Fibroblast of mammary gland (primary cell): Measurements from ENCODE around the gene PSMG2.

Source experiments
- DNase-seq: peaks from one replicate; pipeline ENCODE4 v3.0.0-alpha.2; 2010; ENCODE audit warnings: low read depth
- H3K4me3 ChIP-seq: 2 replicates; pipeline ENCODE4 v1.5.1; 2011; ENCODE audit warnings: low read depth, mild to moderate bottlenecking, low read length, moderate library complexity; ENCODE audit not compliant: control insufficient read depth
- TF ChIP-seq, protein P1 (sequence below): conservative IDR thresholded peaks from 2 replicates; pipeline ENCODE4 v1.5.1; 2011; ENCODE audit warnings: low read depth, low read length, inconsistent platforms; ENCODE audit not compliant: control insufficient read depth, insufficient read depth

Gene PSMG2

DNA sequence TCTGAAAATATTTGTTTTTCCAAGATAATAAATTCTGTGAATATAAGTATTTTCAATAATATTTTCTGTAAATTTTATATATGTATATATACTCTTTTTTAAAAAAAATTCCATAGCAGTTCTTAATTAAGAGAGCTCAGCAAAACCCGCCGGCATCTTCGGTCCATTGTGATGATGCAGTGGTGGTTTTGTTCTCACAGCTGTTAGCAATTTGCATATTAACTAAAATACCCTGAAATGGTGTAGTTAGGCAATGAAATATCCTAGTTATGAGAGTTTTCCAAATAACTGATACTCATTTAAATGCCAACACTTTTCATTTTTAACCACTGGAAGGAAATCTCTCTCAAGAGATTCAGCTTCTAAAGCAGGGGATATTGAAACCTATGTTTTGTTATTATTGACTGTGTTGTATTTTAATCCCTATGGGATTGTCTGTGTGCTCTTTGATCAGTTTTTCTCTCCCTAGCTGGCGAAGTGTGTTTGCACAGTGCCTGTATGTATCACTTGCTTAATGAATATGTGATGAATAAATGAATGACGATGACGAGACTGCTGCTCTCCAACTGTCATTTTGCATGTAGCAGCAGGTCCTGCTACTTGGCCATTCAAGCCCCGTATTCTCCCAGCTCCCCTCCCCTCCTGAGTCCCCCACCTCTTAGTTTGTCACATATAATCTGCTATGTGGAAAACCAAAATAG lies 42.4 kb downstream of the PSMG2 start:
- TF ChIP-seq, protein P1, sequence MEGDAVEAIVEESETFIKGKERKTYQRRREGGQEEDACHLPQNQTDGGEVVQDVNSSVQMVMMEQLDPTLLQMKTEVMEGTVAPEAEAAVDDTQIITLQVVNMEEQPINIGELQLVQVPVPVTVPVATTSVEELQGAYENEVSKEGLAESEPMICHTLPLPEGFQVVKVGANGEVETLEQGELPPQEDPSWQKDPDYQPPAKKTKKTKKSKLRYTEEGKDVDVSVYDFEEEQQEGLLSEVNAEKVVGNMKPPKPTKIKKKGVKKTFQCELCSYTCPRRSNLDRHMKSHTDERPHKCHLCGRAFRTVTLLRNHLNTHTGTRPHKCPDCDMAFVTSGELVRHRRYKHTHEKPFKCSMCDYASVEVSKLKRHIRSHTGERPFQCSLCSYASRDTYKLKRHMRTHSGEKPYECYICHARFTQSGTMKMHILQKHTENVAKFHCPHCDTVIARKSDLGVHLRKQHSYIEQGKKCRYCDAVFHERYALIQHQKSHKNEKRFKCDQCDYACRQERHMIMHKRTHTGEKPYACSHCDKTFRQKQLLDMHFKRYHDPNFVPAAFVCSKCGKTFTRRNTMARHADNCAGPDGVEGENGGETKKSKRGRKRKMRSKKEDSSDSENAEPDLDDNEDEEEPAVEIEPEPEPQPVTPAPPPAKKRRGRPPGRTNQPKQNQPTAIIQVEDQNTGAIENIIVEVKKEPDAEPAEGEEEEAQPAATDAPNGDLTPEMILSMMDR = no peak
- peak; percentile 11 for DNase-seq
- H3K4me3 ChIP-seq = no peak overlapping the region

DNA sequence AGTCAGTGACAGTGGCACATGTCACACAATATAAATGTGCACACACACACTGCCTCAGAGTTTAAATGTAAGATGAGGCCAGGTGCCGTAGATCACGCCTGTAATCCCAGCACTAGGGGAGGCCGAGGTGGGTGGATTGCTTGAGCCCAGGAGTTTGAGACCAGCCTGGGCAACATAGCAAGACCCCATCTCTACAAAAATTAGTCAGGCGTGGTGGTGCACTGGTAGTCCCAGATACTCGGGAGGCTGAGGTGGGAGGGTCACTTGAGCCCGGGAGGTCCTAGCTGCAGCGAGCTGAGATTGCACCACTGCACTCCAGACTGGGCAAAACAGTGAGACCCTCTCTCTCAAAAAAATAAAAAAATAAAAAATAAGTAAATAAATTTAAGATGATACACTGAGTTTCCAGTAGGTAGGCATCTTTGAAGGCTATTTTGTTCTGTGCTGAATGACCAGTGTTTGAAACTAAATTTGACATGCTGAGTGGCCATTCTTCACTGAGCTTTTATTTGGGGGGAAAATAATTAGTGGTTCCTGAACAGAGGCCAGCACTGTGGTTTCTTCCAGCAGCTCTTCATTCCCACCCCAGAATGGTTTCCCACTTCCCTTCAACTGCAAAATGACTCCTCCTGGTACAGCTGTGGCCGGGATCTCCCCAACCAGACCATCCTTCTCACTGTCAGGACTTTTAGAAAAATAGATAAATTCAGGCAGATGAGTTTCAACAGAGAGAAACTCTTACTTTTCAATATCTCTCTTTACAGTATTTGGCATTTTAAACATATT lies 44.9 kb downstream of the PSMG2 start:
- no peak for DNase-seq
- TF ChIP-seq, protein P1 = no peak

DNA sequence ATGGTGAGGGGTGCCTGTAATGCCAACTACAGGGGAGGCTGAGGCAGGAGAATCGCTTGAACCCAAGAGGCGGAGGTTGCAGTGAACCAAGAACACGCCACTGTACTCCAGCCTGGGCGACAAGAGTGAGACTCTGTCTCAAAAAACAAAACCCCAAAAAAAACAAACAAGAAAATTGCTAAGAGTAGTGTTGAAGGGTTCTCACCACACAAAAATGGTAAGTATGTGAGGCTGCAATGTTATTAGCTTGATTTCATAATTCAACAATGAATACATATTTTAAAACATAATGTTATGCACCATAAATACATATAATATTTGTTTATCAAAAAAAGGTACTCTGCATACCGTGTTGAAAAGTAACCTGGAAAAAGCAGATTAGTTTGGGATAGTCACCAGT lies 45.8 kb downstream of the PSMG2 start:
- no peak for DNase-seq
- no peak overlapping the region for H3K4me3 ChIP-seq
- TF ChIP-seq, protein P1 = no peak

More for the DNA sequence above, 44.9 kb downstream of the PSMG2 start:
- H3K4me3 ChIP-seq = no peak overlapping the region

DNA sequence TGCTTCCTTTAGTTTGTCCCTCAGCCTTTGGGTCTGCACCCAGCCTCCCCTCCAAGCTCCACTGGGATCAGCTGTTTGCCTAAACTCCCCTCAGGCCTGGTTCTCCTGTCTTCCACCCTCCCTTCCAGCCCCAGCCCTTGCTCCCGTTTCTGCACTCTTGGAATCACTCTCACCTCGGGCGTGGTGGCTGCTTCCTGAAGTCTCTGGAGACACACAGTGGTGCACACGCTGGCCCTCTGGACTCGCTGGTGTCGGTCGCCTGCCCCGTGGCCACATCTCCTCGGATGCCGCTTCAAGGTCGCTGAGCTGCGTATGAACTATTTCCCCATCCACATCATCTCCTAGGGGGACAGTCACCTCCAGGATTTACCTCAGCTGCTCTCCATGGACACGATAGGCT lies 46.3 kb downstream of the PSMG2 start:
- DNase-seq = no peak
- TF ChIP-seq, protein P1 = no peak
- no peak overlapping the region for H3K4me3 ChIP-seq

DNA sequence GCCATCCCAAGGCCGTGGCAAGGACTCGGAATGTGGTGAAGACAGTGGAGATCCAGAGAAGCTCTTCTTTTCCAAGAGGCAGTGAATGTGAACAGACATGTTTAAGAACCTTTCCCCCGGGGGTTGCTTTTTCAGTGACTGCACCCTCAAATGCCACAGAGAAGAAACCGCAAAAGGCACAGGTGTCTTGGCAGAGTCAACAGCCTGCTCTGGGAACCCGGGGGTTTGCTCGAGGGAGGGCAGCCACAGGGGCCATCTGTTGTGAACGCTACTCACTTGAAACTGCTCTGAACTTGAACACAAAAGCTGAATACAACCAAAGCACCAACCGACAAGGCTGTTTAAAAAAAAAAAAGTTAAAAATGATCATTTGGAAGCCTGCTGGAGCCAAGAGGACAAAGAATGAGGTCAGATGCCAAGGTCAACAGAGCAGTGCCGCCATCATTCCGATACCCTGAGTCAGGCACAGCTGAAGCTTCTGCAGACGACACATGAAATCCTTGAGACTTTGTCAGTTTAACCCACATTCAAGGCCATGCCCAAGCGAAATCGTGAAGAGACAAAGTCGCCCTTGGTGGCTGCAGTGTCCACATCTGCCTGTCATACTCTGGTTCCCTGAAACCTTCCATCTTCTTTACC lies 47.4 kb downstream of the PSMG2 start:
- peak; percentile 29 for DNase-seq
- TF ChIP-seq, protein P1 = no peak
- no peak overlapping the region for H3K4me3 ChIP-seq

DNA sequence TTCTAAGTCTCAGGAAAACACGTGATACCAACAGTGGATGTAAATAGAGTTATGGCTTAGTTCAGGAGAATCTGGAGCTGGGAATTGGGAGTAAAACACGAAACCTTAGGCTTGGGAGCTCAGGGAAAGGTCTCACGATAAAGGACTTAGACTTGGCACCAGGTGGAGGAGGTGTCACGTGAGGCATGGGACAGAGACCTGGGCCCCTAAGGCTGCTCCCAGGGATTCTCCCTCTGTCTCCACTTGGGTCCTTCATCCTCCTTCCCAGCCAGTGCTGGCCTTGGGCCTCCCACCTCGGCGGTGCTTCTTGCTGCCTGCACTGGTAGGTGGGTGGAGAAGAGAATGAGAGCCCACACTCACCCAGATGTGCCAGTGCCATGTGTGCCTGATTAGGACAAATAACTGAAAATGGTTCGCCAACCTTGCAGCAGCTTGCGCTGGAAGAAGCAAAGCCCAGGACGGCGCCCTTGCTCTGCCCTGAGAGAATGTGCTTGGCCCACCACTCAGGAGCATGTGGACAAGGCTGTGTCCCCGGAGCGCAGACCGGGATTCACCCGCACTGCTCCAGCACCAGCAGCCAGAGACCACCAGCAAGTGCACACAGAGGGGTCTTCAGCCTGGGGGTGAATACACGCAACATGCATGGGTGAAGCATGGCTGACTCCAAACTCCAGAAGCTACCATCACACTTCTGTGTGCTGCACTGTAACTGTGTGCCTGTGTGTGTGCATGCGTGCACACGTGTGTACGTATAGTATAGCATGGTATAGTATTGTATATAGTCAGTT lies 48.1 kb downstream of the PSMG2 start:
- H3K4me3 ChIP-seq = no peak overlapping the region
- no peak for DNase-seq
- TF ChIP-seq, protein P1 = no peak
